HCT116 (cell line): ENCODE data around the gene SPEN. TPM values are rescaled to one million over a fixed set of nuclear protein-coding genes. Genes with fewer than 3 reads are reported as not detected.
A peak's percentile ranks its signal among the peaks of the same experiment; 100 is the strongest.
"Not testable (repeated sequence)": the region's sequence is repeated elsewhere in the genome, so short reads cannot be mapped to it uniquely, and the experiment has no call there.

Source experiments
- ATAC-seq: fragments of 200-7000 bp; cut with Tn5 transposase; 2 replicates; pipeline ENCODE4 v1.9.1; 2020; ENCODE audit warnings: mild to moderate bottlenecking, moderate library complexity
- BruUV-seq: library from RNA; stranded (reverse); fragments of 400-500 nt; replicated peaks from 2 replicates; lab custom pipeline; 2021; lab: Mats Ljungman, UMichigan
- CTCF ChIA-PET: fragments of 300-600 bp; sonication (Branson Sonifier 250); formaldehyde crosslinking; loops from one replicate; lab custom pipeline; 2021; ENCODE audit warnings: antibody characterized with exemption; lab: Charles Lee
- POLR2A ChIA-PET: fragments of 300-600, 350-600 bp; sonication (Branson Sonifier 250); formaldehyde crosslinking; loops from one replicate; lab custom pipeline; 2021; ENCODE audit warnings: antibody characterized with exemption; lab: Charles Lee
- RAD21 ChIA-PET, 2 experiments: fragments of 300-600 bp; sonication (Branson Sonifier 250); formaldehyde crosslinking; loops; one replicate each; lab custom pipeline; 2023; ENCODE audit warnings: low total read pairs in 2 of 2; ENCODE audit not compliant: uncharacterized antibody in 2 of 2, unreplicated experiment in 2 of 2, low non-redundant PET in 1 of 2; lab: Charles Lee
- DNase-seq: peaks from one replicate; pipeline ENCODE4 v3.0.0-alpha.2; 2010; ENCODE audit warnings: low read depth, low spot score
- H2AFZ ChIP-seq: fragments of 200-600 bp; shearing (Covaris generic), sonication (generic); 2 replicates; pipeline ENCODE4 v1.6.1; 2017; ENCODE audit warnings: low read depth, mixed run types, mixed read lengths, antibody characterized with exemption, low read length; ENCODE audit not compliant: poor library complexity, severe bottlenecking
- H3K27ac ChIP-seq: 2 replicates; pipeline ENCODE4 v1.5.1; 2012; ENCODE audit warnings: low read depth, low read length
- H3K27me3 ChIP-seq: fragments of 200-600 bp; sonication (generic); 2 replicates; pipeline ENCODE4 v1.6.1; 2016; ENCODE audit warnings: mixed run types, low read length, mixed read lengths; ENCODE audit not compliant: insufficient read depth
- H3K36me3 ChIP-seq, 2 experiments: fragments of 200-500 bp in 1 of 2; fragments of 200-600 bp in 1 of 2; sonication (Bioruptor generic) in 1 of 2; sonication (generic) in 1 of 2; 2 replicates each; pipeline versions ENCODE4 v1.5.1 to v1.6.1; 2014 to 2016; ENCODE audit warnings: low read length in 2 of 2, inconsistent platforms in 1 of 2, mixed read lengths in 1 of 2, mixed run types in 1 of 2; ENCODE audit not compliant: insufficient read depth in 2 of 2, control insufficient read depth in 1 of 2
- H3K4me1 ChIP-seq, 2 experiments: fragments of 200-600 bp in 1 of 2; sonication (generic) in 1 of 2; 2 replicates each; pipeline versions ENCODE4 v1.5.1 to v1.6.1; 2012 to 2017; ENCODE audit warnings: low read length in 2 of 2, inconsistent platforms in 1 of 2, mild to moderate bottlenecking in 1 of 2, mixed read lengths in 1 of 2, mixed run types in 1 of 2, moderate library complexity in 1 of 2; ENCODE audit not compliant: insufficient read depth in 2 of 2, control insufficient read depth in 1 of 2
- H3K4me2 ChIP-seq: fragments of 200-600 bp; sonication (generic); 2 replicates; pipeline ENCODE4 v1.6.1; 2017; ENCODE audit warnings: mixed run types, low read length, mixed read lengths
- H3K4me3 ChIP-seq, 2 experiments: fragments of 200-600 bp in 1 of 2; sonication (generic) in 1 of 2; replicated peaks in 1 of 2; 2 replicates each; pipeline ENCODE4 v1.5.1; 2011 to 2016; ENCODE audit warnings: low read length in 2 of 2, control low read depth in 1 of 2, low read depth in 1 of 2, mild to moderate bottlenecking in 1 of 2, mixed read lengths in 1 of 2, mixed run types in 1 of 2
- H3K79me2 ChIP-seq: fragments of 200-600 bp; sonication (generic); 2 replicates; pipeline ENCODE4 v1.6.1; 2017; ENCODE audit warnings: mild to moderate bottlenecking, mixed run types, low read length, moderate library complexity, mixed read lengths; ENCODE audit not compliant: insufficient read depth
- H3K9ac ChIP-seq: fragments of 200-600 bp; sonication (generic); 2 replicates; pipeline ENCODE4 v1.6.1; 2016; ENCODE audit warnings: low read length, mixed read lengths
- H3K9me2 ChIP-seq: fragments of 200-600 bp; sonication (generic), shearing (Covaris generic); 2 replicates; pipeline ENCODE4 v1.6.1; 2017; ENCODE audit warnings: mixed run types, mild to moderate bottlenecking, moderate library complexity; ENCODE audit not compliant: insufficient read depth
- H3K9me3 ChIP-seq, 2 experiments: fragments of 200-500 bp in 1 of 2; fragments of 200-600 bp in 1 of 2; sonication (Bioruptor generic) in 1 of 2; sonication (generic) in 1 of 2; 2 replicates each; pipeline ENCODE4 v1.6.1; 2014 to 2017; ENCODE audit warnings: low read length in 2 of 2, mixed read lengths in 2 of 2, inconsistent platforms in 1 of 2, low read depth in 1 of 2, mild to moderate bottlenecking in 1 of 2, mixed run types in 1 of 2, moderate library complexity in 1 of 2; ENCODE audit not compliant: control insufficient read depth in 1 of 2, insufficient read depth in 1 of 2
- H4K20me1 ChIP-seq: fragments of 200-600 bp; sonication (generic), shearing (Covaris generic); 2 replicates; pipeline ENCODE4 v1.6.1; 2017; ENCODE audit warnings: mixed run types, mild to moderate bottlenecking, moderate library complexity; ENCODE audit not compliant: insufficient read depth
- POLR2A ChIP-seq: IDR thresholded peaks from 2 replicates; pipeline ENCODE4 v1.7.0; 2011; ENCODE audit warnings: borderline replicate concordance; ENCODE audit not compliant: insufficient read depth, insufficient read length; ENCODE audit errors: extremely low read depth
- POLR2AphosphoS5 ChIP-seq: IDR thresholded peaks from 2 replicates; pipeline ENCODE4 v1.6.1; 2011; ENCODE audit warnings: mild to moderate bottlenecking, low read depth, low read length, moderate library complexity
- ZFX ChIP-seq: fragments of 450-650 bp; IDR thresholded peaks from 2 replicates; pipeline ENCODE4 v1.6.1; 2017
- ZNF274 ChIP-seq: fragments of 200-500 bp; sonication (Bioruptor generic); IDR thresholded peaks from 2 replicates; pipeline ENCODE4 v1.6.1; 2014; ENCODE audit warnings: mild to moderate bottlenecking, low read depth, low read length, inconsistent platforms
- intact Hi-C: fragments of 100-400 bp; cut with micrococcal nuclease; formaldehyde crosslinking; loops from 2 replicates; pipeline ENCODE4 v1.10.0; 2022
- total RNA-seq: library from RNA; stranded (reverse); gene quantifications from one replicate; pipeline ENCODE4 v1.2.1, GENCODE V29; 2021; ENCODE audit not compliant: unreplicated experiment
- TF ChIP-seq, protein P1 (sequence below), 3 experiments: fragments of 200-600 bp in 1 of 3; sonication (generic) in 1 of 3; IDR thresholded peaks in 2 of 3; conservative IDR thresholded peaks in 1 of 3; 2 replicates each; pipeline ENCODE4 v1.5.1; 2012 to 2017; ENCODE audit warnings: low read depth in 2 of 3, low read length in 2 of 3, antibody characterized with exemption in 1 of 3, borderline replicate concordance in 1 of 3, control low read depth in 1 of 3, mild to moderate bottlenecking in 1 of 3, mixed read lengths in 1 of 3, mixed run types in 1 of 3, moderate library complexity in 1 of 3; ENCODE audit not compliant: insufficient read depth in 1 of 3

SPEN gene
- total RNA-seq, 1 experiment from 2014 or later = 58.6 TPM

GRCh38 chr1:15835205-15835740, 12.2 kb upstream of the SPEN start:
- Histone ChIP-seq H3K9me2 (no peaks in the 10 kb centered on the region), H3K4me1 (peaks cover 17 to 52% of the 10 kb centered on the region in 2 experiments), H3K36me3 (no peaks in the 10 kb centered on the region), H3K79me2 (no peaks in the 10 kb centered on the region), H3K9me3 (no peaks in the 10 kb centered on the region), H3K4me3 (peak overlapping the region; percentile 67 to 78), H4K20me1 (no peaks in the 10 kb centered on the region), H3K27ac (peak overlapping the region; percentile 99), H3K9ac (peak overlapping the region; percentile 87), H2AFZ (no peak overlapping the region), H3K27me3 (no peaks in the 10 kb centered on the region), H3K4me2 (peak overlapping the region; percentile 83)
- POLR2A ChIA-PET = interaction anchor here (0.8 to 2.4 kb wide), 5 partner anchors 13 to 36 kb away, joined by 3 to 10 read pairs (median 6); partner anchors contain the start of gene SPEN
- TF ChIP-seq ZFX = peak; percentile 18; the same call in 1 of the 2 replicates
- no peak for TF ChIP-seq ZNF274
- RAD21 ChIA-PET = no interaction called here
- BruUV-seq = TSS peak; percentile 65
- intact Hi-C loops = loop anchor here (2.0 kb wide), 1 partner anchor 36 kb away; no protein-coding TSS in a partner anchor
- CTCF ChIA-PET = interaction anchor here (1.0 kb wide), 1 partner anchor 20 kb away, joined by 4 read pairs; no protein-coding TSS in a partner anchor
- peak; percentile 33 for ATAC-seq
- no peak for DNase-seq

- Histone ChIP-seq H3K4me3 (peak overlapping the region; percentile 67 to 78), H3K9me3 (no peaks in the 10 kb centered on the region), H3K4me1 (peaks cover 17 to 52% of the 10 kb centered on the region in 2 experiments), H3K9me2 (no peaks in the 10 kb centered on the region), H2AFZ (no peak overlapping the region), H3K27me3 (no peaks in the 10 kb centered on the region), H3K79me2 (no peaks in the 10 kb centered on the region), H3K4me2 (peak overlapping the region; percentile 83), H3K27ac (peak overlapping the region; percentile 99), H3K9ac (peak overlapping the region; percentile 87), H4K20me1 (no peaks in the 10 kb centered on the region), H3K36me3 (no peaks in the 10 kb centered on the region)
- DNase-seq (peak; percentile 98), ATAC-seq (peak; percentile 71)
- TSS peak; percentile 94 for BruUV-seq
- CTCF ChIA-PET = interaction anchor here (1.0 kb wide), 1 partner anchor 20 kb away, joined by 4 read pairs; no protein-coding TSS in a partner anchor
- POLR2A ChIA-PET = interaction anchor here (0.8 to 1.0 kb wide), 2 partner anchors 12 to 20 kb away, joined by 3 to 9 read pairs; partner anchors contain the start of gene SPEN
- RAD21 ChIA-PET = interaction anchor here in 1 of 2 experiments (0.7 kb wide), 1 partner anchor 14 kb away, joined by 3 read pairs; no protein-coding TSS in a partner anchor
- intact Hi-C loops = loop anchor here (2.0 kb wide), 1 partner anchor 37 kb away; no protein-coding TSS in a partner anchor
- TF ChIP-seq POLR2A (peak; percentile 70), POLR2AphosphoS5 (peak; percentile 86)
- TF ChIP-seq, protein P1, sequence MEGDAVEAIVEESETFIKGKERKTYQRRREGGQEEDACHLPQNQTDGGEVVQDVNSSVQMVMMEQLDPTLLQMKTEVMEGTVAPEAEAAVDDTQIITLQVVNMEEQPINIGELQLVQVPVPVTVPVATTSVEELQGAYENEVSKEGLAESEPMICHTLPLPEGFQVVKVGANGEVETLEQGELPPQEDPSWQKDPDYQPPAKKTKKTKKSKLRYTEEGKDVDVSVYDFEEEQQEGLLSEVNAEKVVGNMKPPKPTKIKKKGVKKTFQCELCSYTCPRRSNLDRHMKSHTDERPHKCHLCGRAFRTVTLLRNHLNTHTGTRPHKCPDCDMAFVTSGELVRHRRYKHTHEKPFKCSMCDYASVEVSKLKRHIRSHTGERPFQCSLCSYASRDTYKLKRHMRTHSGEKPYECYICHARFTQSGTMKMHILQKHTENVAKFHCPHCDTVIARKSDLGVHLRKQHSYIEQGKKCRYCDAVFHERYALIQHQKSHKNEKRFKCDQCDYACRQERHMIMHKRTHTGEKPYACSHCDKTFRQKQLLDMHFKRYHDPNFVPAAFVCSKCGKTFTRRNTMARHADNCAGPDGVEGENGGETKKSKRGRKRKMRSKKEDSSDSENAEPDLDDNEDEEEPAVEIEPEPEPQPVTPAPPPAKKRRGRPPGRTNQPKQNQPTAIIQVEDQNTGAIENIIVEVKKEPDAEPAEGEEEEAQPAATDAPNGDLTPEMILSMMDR (IDR thresholded peaks at IDR 0.05 in 2 of 3, conservative IDR thresholded peaks at IDR 0.05 in 1 of 3; ENCODE audit: borderline replicate concordance in 1 of 3, insufficient read depth in 1 of 3, low read depth in 2 of 3, low read length in 2 of 3) = no peak
- TF ChIP-seq, all 23 proteins: peak for 2
Observed at GRCh38 chr1:15835741-15836510, 11.6 kb upstream of the SPEN start.

GRCh38 chr1:15836511-15836771, 11.1 kb upstream of the SPEN start:
- peak overlapping the region; percentile 57 to 67 for H3K4me3 ChIP-seq
- H2AFZ ChIP-seq, H3K79me2 ChIP-seq, H3K36me3 ChIP-seq, H4K20me1 ChIP-seq, H3K9me3 ChIP-seq, intact Hi-C loops, DNase-seq, H3K27me3 ChIP-seq, H3K9me2 ChIP-seq, BruUV-seq, ATAC-seq: not testable (repeated sequence)
- RAD21 ChIA-PET = interaction anchor here in 1 of 2 experiments (0.7 kb wide), 1 partner anchor 14 kb away, joined by 3 read pairs; no protein-coding TSS in a partner anchor
- H3K9ac ChIP-seq = peak overlapping the region; percentile 87
- H3K4me1 ChIP-seq = peaks cover 17 to 52% of the 10 kb centered on the region in 2 experiments
- H3K27ac ChIP-seq = peak overlapping the region; percentile 99
- H3K4me2 ChIP-seq = peak overlapping the region; percentile 83
- POLR2A ChIA-PET = interaction anchor here (0.9 to 1.0 kb wide), 2 partner anchors 11 to 21 kb away, joined by 3 read pairs; partner anchors contain the start of gene SPEN
- CTCF ChIA-PET = interaction anchor here (1.0 kb wide), 1 partner anchor 21 kb away, joined by 4 read pairs; no protein-coding TSS in a partner anchor
